GOT3 (cell line): ENCODE data around the gene SLC22A23.

ENCODE experiments used
- DNase-seq: peaks from one replicate; lab custom pipeline; 2025; ENCODE audit warnings: mixed read lengths; lab: John Stamatoyannopoulos, UW

SLC22A23 gene, protein sequence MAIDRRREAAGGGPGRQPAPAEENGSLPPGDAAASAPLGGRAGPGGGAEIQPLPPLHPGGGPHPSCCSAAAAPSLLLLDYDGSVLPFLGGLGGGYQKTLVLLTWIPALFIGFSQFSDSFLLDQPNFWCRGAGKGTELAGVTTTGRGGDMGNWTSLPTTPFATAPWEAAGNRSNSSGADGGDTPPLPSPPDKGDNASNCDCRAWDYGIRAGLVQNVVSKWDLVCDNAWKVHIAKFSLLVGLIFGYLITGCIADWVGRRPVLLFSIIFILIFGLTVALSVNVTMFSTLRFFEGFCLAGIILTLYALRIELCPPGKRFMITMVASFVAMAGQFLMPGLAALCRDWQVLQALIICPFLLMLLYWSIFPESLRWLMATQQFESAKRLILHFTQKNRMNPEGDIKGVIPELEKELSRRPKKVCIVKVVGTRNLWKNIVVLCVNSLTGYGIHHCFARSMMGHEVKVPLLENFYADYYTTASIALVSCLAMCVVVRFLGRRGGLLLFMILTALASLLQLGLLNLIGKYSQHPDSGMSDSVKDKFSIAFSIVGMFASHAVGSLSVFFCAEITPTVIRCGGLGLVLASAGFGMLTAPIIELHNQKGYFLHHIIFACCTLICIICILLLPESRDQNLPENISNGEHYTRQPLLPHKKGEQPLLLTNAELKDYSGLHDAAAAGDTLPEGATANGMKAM

DNA sequence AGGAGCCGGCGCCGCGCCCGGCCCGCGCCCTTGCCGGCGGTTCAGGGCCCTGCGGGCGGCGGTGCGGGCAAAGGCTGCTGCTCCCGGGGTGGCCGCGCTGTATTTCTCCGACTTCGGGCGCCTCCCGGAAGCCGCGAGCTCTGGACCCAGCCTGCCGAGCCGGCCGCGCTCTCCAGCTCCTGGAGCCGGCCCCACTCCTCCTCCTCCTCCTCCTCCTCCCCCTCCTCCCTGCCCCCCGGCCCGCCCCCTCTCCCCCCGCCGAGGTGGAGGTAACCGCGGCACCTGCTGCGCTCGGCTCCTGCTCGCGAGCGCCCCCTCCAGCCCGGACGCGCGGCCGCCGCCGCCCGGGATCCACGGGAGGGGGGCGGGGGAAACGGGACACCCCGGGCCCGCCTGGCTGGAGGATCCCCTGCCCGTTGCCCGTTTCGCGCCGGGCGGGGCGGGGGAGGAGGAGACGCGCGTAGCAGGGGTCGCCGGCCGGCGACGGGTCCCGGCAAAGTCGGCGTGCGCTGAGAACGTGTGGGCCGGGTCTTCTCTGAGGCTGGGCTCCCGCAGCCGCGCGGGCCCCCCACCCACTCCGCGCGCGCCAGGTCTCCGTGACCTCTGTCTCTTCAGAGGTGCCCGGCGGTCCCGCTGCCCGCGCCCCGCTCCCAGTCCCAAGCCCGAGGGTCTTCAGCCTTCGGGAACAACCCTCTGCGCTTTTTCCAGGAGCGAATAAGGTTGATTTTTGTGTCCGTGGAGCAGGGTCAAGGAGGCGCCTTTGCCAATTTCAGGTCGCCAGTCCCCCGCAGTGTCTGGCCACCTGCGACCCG is at the start of gene SLC22A23:
TSS of gene SLC22A23 (minus strand) at position 153 of the 812 bp plus-strand sequence. CDS start 491 bp downstream, outside the sequence.
- no peak for DNase-seq

DNA sequence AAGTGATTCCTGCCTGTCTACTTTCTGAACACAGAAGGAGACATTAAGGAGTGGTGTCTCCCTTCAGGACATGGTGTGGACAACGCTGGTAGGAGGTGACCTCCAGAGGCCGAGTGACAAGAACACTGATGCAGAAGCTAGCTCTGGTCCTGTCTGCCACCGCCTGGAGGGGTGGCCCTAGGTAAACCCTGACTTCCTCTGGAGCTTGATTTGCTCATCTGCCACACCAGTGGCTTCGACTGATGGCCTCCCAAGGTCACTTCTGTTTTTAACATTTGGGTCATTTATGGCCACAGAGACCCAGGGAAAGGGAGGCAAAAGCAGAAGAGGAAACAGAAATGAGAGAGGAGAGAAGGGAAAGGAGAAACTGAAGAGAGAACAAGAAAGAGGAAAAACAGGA is 49.4 kb upstream of the SLC22A23 start:
- DNase-seq: no peak

DNA sequence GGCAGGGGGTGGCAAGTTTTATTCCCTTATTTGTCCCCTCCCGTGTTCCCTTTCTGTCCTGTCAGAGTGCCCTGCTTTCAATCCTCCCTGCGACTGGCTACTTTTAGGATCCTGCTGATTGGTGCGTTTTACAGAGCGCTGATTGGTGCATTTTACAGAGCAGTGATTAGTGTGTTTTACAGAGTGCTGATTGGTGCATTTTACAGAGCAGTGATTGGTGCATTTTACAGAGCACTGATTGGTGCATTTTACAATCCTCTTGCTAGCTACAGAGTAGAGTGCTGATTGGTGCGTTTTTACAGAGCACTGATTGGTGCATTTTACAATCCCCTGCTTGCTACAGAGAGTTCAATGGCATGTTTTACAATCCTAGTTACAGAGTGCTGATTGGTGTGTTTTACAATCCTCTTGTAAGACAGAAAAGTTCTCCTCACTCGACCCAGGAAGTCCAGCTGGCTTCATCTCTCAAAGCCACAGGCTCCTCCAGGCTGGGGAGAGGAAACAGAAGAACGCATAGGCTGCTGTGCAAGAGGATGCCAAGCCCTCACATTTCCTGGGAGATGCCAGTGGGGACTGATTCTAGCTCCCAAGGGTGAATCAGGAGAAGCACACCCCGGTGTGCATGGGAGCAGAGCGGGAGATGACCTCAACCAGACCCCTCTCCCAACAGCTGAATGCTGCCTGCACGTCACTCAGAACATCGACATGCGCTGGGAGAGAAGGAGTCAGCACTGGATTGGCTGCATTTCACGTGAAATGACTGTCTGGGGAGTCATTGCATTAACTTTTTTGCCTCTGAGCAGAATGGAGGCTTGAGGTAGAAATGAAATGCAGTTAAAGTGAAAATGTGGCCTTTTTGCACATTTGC is 48.3 kb upstream of the SLC22A23 start:
- DNase-seq: no peak

DNA sequence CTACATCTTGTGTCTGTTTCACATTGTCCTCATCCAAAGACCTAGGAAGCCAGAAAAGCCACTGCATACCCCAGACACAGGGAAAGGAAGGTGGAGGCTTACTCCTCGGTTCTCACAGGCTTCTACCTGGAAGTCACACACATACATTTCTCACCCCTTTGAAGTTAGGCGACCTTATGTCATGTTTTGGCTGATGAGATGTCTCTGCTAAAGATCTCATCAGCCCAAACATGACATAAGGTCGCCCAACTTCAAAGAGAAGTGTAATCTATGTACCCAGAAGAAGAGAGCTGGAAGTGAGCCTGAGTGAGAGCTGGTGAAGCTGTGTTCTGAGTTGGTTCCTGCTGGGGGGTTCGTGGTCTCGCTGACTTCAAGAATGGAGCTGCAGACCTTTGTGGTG is 47.5 kb upstream of the SLC22A23 start:
- DNase-seq: no peak

DNA sequence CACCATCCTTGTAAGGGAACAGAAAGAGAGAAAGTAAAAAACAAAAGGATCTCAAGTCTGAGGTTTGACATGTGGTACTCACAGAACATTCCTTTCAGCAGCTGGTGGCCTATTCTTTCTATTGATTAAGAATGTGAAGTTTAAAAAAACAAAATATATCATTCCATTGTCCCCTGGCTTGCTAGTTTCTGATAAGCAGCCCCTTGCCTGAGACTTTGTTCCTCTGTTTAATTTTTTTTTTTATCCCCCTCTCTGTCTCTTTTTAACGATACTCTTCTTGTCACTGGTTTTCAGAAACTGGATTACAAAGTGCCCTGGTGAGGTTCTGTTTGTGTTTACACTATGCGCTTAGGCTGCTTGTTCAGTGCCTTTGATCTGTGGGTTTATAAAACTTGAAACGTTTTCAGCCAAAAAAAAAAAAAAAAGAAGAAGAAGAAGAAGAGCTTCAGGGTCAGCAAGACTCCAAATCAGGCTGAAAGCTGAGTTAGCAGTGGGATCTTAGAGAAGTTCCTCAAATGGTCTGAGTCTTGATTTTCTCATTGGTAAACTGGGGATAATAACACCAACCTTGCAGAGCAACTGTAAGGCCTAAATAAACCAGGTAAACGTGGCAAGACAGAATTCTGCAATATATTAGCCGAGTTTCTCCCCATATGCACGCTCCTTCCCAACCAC is 45.1 kb upstream of the SLC22A23 start:
- no peak for DNase-seq

DNA sequence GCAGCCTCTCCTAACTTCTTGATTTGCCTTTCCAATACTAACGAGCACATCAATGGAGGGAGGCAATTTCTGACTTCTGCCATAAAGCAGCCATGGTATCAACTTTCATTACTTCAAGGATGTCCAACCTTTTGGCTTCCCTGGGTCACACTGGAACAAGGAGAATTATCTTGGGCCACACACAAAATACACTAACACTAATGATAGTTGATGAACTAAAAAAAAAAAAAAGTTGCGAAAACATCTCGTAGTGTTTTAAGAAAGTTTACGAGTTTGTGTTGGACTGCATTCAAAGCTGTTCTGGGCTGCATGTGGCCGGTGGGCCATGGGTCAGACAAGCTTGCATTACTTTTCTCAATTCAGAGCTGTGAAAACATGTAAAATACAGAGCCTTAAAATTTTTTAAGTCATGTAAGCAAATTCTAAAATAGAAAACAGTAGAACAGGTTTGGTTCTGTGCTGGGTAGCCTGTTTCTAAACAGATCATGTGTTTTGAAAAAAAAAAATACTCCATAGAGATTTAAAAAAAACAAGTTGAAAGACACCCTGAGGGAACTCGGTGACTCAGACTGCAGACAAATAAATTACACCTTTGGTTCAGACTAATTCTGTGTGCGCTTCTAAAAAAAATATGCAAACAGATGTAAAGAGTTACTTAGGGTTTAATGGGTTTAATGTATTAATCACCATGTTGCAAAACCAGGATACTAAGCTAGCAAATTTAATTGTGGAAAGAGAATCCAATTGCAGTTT is 43.6 kb upstream of the SLC22A23 start:
- DNase-seq: no peak

DNA sequence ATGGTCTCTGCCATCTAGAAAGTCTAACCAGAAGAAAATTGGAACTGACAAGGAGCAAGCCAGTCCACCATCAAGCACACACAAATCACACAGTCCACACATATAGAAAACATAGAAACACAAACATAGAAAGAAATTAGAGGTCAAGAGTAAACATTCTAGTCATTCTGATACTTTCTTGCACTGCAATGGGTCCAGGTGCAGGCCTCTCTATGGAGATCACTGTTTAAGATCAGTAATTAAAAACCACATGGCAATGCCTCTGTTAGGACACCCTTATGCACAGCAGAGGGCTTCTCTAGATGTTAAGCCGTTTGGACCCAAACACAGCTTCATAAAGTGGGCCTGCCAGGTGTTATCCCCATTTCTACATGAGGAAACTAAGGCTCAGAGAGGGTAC is 42.8 kb upstream of the SLC22A23 start:
- no peak for DNase-seq

DNA sequence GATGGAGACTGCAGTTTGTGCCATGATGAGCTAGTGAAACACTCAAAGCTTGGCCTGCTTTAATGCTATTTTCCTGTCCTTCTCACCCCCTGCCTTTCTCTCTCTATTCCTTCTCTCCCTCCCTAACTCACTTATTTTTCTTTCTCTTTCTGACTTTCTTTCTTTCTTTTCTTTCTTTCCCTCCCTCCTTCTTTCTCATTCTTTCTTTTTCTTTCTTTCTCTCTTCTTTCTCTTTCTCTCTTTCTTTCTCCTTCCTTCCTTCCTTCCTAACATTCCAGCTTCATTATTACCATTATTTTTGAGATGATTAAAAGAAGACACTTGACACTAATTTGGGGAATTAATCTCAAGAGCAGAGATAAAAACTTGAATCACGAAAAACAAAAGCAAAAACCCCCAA is 39.5 kb upstream of the SLC22A23 start:
- DNase-seq: no peak

DNA sequence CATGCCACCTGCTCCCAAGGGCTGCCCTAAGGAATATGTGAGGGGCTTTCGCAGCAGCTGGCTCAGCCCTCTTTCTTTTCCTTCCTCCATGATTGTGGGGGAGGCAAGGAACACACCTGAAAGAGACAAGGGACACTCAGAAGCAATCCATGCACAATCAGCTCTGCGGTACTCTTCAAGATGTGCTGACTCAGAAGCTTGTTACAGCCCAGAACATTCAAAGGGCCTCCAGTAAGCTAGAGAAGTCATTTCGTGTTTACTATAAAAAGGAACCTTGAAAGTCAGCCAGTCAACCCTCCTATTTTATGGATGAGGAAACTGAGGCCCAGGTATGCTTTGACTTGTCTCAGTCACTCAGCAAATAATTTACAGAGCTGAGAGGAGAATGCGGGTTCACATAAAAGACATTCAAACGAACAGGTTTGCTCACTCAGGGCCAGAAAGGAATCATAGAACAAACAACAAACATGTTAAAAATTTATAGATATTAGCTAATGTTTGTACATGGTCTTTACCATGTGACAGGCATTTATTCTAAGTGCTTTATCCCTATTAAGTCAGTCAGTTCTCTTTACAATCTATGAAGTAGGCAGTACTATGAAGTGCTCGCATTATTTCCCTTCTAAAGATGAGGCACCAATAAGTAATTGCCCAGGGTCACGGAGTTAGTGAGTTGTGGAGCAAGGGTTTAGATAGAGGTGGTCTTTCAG is 37.7 kb upstream of the SLC22A23 start:
- no peak for DNase-seq

DNA sequence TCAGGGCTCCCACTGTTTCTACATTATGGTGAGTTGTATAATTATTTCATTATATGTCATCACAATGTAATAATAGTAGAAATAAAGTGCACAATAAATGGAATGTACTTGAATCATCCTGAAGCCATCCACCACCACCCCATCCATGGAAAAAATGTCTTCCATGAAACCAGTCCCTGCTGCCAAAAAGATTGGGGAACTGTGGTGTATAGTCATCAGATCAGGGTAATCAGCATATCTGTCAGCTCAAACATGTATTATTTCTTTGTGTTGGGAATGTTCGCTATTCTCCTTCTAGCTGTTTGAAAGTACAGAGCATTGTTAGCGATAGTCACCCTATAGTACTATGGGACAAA is 33.8 kb upstream of the SLC22A23 start:
- DNase-seq: no peak

DNA sequence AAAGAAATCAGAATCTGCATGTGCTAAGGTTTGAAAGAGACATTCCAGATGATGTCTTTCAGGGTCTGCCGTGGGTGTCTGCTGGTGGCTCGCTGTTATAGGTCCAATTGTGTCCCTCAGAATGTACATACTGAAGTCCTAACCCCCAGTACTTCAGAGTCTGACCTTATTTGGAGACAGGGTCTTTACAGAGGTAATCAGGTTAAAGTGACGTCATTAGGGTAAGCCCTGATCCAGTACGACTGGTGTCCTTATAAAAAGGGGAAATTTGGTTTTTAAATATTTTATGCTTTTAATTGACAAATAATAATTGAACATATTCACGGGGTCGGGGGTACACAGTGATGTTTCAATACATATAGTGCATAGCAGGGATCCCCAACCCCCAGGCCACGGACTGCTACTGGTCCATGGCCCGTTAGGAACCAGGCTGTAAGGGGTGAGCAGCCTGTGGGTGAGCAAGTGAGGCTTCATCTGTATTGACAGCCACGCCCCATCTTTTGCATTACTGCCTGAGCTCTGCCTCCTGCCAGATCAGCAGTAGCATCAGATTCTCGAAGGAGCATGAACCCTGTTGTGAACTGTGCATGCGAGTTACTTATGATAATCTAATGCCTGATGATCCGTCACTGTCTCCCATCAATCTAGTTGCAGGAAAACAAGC is 33.2 kb upstream of the SLC22A23 start:
- no peak for DNase-seq

DNA sequence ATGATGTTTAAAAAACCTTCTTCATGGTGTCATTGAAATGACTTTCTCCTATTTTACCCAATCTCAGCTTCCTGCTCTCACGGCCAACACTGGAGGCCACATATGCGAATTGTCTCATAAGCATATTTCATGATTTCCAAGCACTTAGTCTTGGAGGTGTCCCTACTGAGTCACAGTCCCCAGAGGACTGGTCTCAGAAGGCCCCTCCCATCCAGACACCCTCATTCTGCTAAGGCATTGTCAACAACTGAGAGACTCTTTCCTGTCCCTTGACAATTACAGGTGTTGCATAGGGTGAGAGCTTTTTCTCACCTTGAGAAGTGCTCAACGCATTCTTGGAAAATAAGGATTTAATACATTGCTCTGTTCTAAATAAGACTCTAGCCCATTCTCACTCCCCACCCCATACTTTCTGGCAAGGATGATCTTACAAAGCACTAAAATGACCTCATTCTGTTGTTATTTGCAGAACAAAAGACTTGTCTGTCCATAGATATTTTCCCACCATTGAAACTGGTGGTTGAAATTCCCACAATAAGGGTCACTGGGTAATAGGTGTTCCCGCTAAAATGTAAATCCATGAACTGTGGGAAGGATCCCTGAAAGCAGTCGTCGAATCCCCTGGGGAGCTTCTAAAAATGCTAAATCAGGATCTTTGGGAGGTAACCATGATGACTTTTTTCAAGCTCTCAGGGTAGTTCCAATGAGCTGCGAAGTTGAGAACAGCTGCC is 32.3 kb upstream of the SLC22A23 start:
- no peak for DNase-seq

DNA sequence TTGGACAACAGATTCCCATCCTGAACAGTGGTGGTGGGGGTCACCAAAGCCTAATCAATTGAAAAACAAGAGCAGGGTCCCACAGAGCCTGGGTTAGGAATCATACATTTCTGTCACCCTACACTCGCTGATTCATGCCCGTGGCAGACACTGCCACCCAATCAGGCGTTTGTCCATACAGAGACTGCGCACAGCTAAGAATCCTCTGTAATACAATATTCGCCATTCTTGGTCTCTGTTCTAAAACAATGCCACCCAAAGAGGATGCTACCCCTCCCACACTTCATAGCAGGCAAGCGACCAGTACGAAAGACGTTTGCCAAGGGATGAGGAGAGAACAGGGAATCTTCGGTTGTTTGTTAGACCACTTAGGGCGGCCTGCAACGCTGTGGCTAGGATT is 28.1 kb upstream of the SLC22A23 start:
- no peak for DNase-seq

DNA sequence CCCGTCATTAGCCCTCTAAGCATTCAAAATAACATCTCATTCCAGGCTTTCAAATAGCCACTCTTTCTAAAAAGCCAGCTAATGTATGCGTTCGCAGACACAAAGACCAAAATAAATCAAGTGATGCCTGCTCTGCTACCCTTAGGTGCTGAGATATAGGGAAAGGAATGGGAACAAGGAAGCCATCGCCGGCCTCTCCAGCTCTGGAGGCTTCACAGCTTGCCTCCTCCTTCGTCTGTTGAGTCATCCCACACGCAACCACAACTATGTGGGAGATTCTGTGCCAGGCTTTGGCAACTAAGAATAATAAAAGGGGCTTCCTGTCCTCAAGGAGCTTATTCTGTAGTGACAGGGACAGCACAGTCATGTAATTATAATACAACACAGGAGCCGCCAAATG is 27.3 kb upstream of the SLC22A23 start:
- DNase-seq: no peak

DNA sequence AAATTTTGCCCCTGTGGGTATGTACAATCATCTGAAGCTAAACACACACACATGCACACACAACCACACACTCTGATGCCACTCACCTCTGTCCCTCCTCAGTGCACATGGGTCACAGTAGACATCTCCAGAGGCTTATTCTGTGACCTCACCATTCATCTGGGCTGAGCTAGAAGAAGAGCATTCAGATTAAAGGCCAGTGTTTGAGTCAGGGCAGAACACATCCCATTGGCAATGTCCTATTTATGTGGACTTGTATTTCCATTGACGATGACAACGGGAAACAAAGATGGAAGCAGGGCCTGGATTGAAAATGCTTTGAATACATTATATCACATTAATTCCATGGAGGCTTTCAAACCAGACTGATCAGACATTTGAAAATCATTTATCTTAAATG is 26.8 kb upstream of the SLC22A23 start:
- no peak for DNase-seq

DNA sequence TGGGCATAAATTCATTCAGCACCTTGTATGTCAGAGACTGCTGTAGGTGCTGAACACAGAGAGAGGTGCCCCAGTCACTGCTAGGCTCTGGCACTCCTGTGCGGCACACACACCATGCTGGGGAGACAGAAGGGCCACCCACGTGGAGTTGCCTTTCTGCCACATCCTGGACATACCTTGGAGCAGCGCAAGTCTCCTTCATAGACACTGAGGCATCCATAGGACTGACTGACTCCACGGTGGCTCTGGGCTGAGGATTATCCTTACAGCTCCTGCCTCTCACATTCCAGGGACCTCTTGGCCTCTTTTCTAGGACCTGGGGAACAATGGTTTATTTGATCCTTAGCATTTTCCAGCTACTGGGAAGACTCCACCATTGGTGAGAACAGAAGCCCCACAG is 26.0 kb upstream of the SLC22A23 start:
- no peak for DNase-seq

DNA sequence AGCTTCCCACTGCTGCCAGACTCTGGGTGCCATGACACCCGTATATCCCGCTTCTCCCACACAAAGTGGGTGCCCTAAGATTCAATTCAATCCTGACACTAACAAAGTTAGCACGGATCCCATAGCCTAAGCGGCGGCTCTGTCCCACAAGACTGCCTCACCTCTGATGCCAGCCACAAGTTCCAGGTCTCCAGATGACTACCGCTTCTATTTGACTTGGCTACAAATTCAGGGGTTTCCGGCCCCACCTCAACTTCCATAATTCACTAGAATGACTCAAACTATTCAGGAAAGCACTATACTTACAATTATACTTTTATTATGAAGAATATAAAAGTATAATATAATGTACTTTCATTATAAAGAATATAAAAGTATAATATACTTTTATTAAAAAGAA is 24.8 kb upstream of the SLC22A23 start:
- no peak for DNase-seq

DNA sequence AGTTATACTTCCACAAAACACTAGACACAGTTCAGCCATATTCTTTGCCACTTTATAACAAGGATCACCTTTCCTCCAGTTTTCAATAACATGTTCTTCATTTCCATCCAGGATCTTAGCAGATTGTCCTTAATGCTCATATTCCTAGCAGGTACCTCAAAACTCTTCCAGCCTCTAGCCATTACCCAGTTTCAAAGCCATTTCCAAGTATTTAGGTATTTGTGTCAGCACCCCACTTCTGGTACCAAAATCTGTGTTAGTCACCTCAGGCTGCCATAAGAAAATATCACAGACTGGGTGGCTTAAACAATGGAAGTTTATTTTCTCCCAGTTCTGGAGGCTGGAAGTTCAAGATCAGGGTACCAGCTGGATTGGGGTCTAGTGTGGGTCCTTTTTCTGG is 23.2 kb upstream of the SLC22A23 start:
- DNase-seq: no peak

DNA sequence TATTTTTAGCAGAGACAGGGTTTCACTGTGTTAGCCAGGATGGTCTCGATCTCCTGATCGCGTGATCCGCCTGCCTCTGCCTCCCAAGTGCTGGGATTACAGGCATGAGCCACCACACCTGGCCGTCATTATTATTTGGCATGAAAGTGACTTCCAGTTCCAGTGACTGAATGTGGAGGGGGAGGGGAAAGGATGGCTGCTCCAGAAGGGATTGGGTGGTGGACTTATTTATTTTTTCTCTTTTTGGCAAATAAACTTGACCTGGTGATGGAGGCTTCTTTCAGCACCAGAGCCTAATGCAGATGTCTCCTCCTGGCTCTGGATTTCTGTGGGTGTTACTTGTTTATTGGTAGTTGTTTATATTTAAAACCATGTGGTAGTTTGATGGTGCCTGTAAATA is 16.9 kb upstream of the SLC22A23 start:
- no peak for DNase-seq
